Measurements from ENCODE around the gene POLD2. TPM values are rescaled to one million over a fixed set of nuclear protein-coding genes. Genes with fewer than 3 reads are reported as not detected.

POLD2 gene
- total RNA-seq, 1 donor from 2014 or later = 147 TPM

DNA sequence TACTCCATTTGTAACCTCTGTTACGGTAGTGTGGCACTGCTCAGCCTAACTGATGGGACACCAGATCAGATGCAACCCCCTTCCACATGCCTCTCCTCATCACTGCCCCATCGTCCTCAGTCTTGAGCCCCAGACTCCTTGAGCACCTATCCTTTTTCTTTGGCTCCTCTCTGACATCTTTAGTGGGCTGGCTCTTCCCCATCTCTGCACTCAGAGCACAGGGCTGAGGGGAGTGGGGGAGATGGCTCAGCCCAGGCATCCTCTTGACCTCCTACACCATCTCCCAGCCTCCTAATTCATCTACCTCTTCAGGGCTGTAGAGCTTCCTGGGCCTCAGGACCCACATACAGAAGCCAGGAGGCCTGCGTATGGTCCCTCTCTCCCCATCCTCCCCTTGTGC, 39.6 kb downstream of the POLD2 start:
- ATAC-seq (ENCODE audit: low read depth) (no peak), DNase-seq (no peak)
- ChIA-PET CTCF (interaction anchor here (2.0 kb wide), 1 partner anchor 9 kb away, joined by 5 read pairs; no protein-coding TSS in a partner anchor), POLR2A (interaction anchor here (2.9 kb wide), 1 partner anchor 9 kb away, joined by 7 read pairs; no protein-coding TSS in a partner anchor)
- peak overlapping the region; percentile 37 for H3K27ac Mint-ChIP-seq
- H3K9me3 Mint-ChIP-seq = no peaks in the 10 kb centered on the region
- peaks cover 36% of the 10 kb centered on the region for H3K4me1 Mint-ChIP-seq
- H3K4me3 Mint-ChIP-seq = peak overlapping the region; percentile 59
- H3K36me3 Mint-ChIP-seq (ENCODE audit: low read depth) = peaks cover 20% of the 10 kb centered on the region
- no peaks in the 10 kb centered on the region for H3K27me3 Mint-ChIP-seq
- TF ChIP-seq, protein P1, sequence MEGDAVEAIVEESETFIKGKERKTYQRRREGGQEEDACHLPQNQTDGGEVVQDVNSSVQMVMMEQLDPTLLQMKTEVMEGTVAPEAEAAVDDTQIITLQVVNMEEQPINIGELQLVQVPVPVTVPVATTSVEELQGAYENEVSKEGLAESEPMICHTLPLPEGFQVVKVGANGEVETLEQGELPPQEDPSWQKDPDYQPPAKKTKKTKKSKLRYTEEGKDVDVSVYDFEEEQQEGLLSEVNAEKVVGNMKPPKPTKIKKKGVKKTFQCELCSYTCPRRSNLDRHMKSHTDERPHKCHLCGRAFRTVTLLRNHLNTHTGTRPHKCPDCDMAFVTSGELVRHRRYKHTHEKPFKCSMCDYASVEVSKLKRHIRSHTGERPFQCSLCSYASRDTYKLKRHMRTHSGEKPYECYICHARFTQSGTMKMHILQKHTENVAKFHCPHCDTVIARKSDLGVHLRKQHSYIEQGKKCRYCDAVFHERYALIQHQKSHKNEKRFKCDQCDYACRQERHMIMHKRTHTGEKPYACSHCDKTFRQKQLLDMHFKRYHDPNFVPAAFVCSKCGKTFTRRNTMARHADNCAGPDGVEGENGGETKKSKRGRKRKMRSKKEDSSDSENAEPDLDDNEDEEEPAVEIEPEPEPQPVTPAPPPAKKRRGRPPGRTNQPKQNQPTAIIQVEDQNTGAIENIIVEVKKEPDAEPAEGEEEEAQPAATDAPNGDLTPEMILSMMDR (IDR thresholded peaks at IDR 0.05) = no peak
- intact Hi-C loops (cut with micrococcal nuclease) = no loop called here

DNA sequence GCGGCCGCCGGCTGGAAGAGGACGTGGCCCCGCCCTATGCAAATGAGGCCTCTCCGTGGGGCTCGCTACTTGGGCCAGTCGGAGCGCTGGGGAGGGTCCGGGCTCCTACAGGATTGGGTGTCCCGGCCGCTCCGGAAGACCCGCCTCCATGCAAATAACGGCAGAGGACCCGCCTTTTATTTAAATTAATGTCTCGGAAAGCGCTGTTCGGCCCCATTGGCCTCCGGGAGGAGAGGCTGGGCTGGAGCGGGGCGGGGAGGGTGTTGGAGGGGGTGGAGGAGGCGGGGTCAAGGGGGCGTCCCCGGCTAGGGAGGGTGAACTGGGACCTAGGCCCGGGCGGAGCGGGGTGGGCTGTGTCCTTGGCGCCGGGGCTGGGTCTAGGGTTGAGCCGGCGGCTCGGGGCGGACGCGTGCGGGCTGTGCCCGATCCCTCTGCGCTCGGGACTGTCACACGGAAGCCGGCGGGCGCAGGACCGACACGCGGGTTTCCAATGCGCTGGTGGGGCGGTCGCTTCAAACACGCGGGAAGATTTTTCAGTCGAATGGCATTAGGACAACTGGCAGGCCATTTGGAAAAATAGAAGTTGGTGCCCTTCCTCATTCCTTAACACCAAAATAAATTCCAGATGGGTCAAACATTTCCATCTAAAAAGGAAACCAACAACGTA, 40.7 kb downstream of the POLD2 start:
- Mint-ChIP-seq H3K27me3 (no peaks in the 10 kb centered on the region), H3K4me1 (peaks cover 47% of the 10 kb centered on the region), H3K27ac (peak overlapping the region; percentile 80), H3K36me3 (ENCODE audit: low read depth) (peaks cover 31% of the 10 kb centered on the region), H3K9me3 (no peaks in the 10 kb centered on the region), H3K4me3 (peak overlapping the region; percentile 83)
- intact Hi-C loops (cut with micrococcal nuclease) = loop anchor here (1.0 kb wide), 11 partner anchors 8 to 408 kb away; partner anchors contain the start of genes NUDCD3, POLD2, UBE2D4 and YKT6
- TF ChIP-seq, protein P1 (IDR thresholded peaks at IDR 0.05) = no peak
- POLR2A ChIA-PET = interaction anchor here (2.9 to 3.5 kb wide), 2 partner anchors 8 to 37 kb away, joined by 7 to 52 read pairs; partner anchors contain the start of gene DBNL
- CTCF ChIA-PET = interaction anchor here (2.0 kb wide), 1 partner anchor 8 kb away, joined by 5 read pairs; no protein-coding TSS in a partner anchor
- DNase-seq (peak; percentile 93), ATAC-seq (ENCODE audit: low read depth) (peak; percentile 90)

DNA sequence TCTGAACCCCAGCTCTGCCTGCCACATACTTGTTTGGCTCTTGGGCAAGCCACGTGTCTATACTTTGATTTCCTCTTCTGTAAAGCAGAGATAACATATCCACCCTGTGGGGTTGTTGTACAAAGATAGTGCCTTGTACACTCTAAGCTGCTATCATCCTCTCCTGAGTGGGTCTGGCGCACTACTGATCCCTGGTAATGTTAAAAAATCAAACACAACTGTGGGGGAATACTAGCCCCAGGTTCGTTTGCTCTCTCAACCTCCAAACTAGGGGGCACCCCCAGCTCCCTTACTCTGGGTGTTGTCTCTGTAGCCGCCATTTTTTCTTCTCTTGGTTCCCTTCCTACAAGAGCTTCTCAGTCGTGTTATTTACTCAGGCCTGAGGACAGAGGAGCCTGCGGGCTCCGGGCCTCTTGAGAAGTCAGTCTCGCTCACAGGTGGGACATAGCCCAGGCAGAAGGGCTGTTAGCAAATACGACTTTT, 42.0 kb downstream of the POLD2 start:
- peaks cover 45% of the 10 kb centered on the region for H3K36me3 Mint-ChIP-seq (ENCODE audit: low read depth)
- intact Hi-C loops (cut with micrococcal nuclease) = loop anchor here (1.0 kb wide), 1 partner anchor 484 kb away; no protein-coding TSS in a partner anchor
- TF ChIP-seq, protein P1 (IDR thresholded peaks at IDR 0.05) = no peak
- peak overlapping the region; percentile 89 for H3K4me3 Mint-ChIP-seq
- peaks cover 54% of the 10 kb centered on the region for H3K4me1 Mint-ChIP-seq
- no peaks in the 10 kb centered on the region for H3K27me3 Mint-ChIP-seq
- POLR2A ChIA-PET = interaction anchor here (0.7 to 3.5 kb wide), 14 partner anchors 13 to 66 kb away, joined by 3 to 52 read pairs (median 7); partner anchors contain the start of genes DBNL, PGAM2 and POLD2
- CTCF ChIA-PET = interaction anchor here (0.8 to 1.2 kb wide), 5 partner anchors 9 to 120 kb away, joined by 3 to 5 read pairs (median 3); partner anchors contain the start of genes POLD2 and YKT6
- H3K27ac Mint-ChIP-seq = peak overlapping the region; percentile 96
- H3K9me3 Mint-ChIP-seq = no peaks in the 10 kb centered on the region
- ATAC-seq (ENCODE audit: low read depth) = no peak
- DNase-seq = no peak

DNA sequence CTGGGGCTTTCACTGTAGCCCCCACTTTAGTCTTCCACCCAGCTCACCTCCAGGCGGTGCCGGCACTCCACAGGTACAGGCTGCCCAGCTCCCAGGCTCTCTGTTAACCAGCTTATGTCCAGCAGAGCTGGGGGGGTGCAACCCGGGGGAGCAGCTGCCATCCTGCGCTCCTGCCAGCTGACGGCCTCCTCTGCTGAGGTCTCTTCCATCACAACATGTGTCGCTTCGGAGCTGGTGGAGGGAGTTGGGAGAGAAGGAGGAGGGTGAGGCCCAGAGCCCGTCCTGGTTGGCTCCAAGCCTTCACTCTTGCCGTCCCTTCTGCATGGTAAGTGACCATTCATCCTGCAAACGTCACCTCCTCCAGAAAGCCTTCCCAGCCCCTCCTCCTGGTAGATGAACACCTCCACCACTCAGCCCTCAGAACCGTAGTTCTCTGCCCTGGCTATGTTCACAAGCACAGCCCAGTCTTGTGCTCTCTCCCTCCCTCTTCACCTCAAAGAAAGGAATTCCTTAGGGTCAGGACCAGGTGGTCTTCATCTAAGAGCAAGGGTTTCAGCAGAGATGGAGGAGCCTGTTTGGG, 42.6 kb downstream of the POLD2 start:
- Mint-ChIP-seq H3K4me1 (peaks cover 58% of the 10 kb centered on the region), H3K27ac (peak overlapping the region; percentile 96), H3K27me3 (no peaks in the 10 kb centered on the region), H3K36me3 (ENCODE audit: low read depth) (peaks cover 50% of the 10 kb centered on the region), H3K4me3 (peak overlapping the region; percentile 89), H3K9me3 (no peaks in the 10 kb centered on the region)
- ChIA-PET CTCF (interaction anchor here (0.7 to 1.5 kb wide), 7 partner anchors 8 to 120 kb away, joined by 3 to 5 read pairs (median 3); partner anchors contain the start of genes POLD2 and YKT6), POLR2A (interaction anchor here (0.7 to 3.5 kb wide), 13 partner anchors 8 to 67 kb away, joined by 3 to 52 read pairs (median 7); partner anchors contain the start of genes DBNL, PGAM2 and POLD2)
- intact Hi-C loops (cut with micrococcal nuclease) = loop anchor here (1.0 kb wide), 1 partner anchor 485 kb away; no protein-coding TSS in a partner anchor
- ATAC-seq (ENCODE audit: low read depth) = no peak
- DNase-seq = no peak
- TF ChIP-seq, protein P1 (IDR thresholded peaks at IDR 0.05) = no peak
